T-helper 1 cell treated with Interleukin-12 subunit alpha and Interleukin-12 subunit beta and Interleukin-4 antibody, amounts not matched to agents 30 μg/mL and 1 μg/mL, for 36 hours (primary cell): Measurements from ENCODE around the gene ATXN1.
"Not testable (repeated sequence)": the region's sequence is repeated elsewhere in the genome, so short reads cannot be mapped to it uniquely, and the experiment has no call there.

Source experiments
- H3K27ac Mint-ChIP-seq: one replicate; pipeline ENCODE4 v1.8.0; 2021; ENCODE audit warnings: mild to moderate bottlenecking, mixed read lengths
- H3K27me3 Mint-ChIP-seq: one replicate; pipeline ENCODE4 v1.8.0; 2021; ENCODE audit warnings: low read depth, mixed read lengths
- H3K36me3 Mint-ChIP-seq: one replicate; pipeline ENCODE4 v1.8.0; 2021; ENCODE audit warnings: low read depth, mixed read lengths
- H3K4me1 Mint-ChIP-seq: one replicate; pipeline ENCODE4 v1.8.0; 2021; ENCODE audit warnings: low read depth, mixed read lengths
- H3K4me3 Mint-ChIP-seq: one replicate; pipeline ENCODE4 v1.8.0; 2021; ENCODE audit warnings: mild to moderate bottlenecking, moderate library complexity, mixed read lengths
- H3K9me3 Mint-ChIP-seq: one replicate; pipeline ENCODE4 v1.8.0; 2021; ENCODE audit warnings: mixed read lengths

Gene ATXN1

DNA sequence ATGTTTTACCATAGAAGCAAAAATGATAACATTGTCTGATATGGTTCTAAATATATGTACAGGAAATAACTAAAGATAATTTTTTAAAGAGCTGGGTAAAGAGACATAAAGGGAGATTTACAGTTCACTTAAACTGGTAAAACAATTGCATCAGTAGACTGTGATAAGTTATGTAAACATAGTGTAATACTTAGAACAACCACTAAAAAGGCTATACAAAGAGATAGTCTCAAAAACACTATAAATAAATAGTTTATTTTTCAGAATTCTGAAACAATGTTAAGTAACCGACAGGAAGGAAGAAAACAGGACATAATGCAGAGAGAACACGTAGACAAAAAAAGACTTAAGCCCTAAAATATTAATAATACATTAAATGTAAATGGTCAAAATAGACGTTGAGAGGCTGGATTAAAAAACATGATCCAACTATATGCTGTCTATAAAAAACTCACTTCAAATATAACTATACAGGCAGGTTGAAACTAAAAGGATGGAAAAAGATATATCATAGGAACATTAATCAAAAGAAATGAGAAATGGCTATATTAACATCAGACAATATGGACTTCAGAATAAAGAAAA, 32.7 kb upstream of the ATXN1 start:
- no peaks in the 10 kb centered on the region for H3K36me3 Mint-ChIP-seq
- no peaks in the 10 kb centered on the region for H3K4me1 Mint-ChIP-seq
- peaks cover 30% of the 10 kb centered on the region for H3K27me3 Mint-ChIP-seq
- H3K9me3 Mint-ChIP-seq, result peaks cover 7% of the 10 kb centered on the region
- no peak overlapping the region for H3K4me3 Mint-ChIP-seq
- no peak overlapping the region for H3K27ac Mint-ChIP-seq

DNA sequence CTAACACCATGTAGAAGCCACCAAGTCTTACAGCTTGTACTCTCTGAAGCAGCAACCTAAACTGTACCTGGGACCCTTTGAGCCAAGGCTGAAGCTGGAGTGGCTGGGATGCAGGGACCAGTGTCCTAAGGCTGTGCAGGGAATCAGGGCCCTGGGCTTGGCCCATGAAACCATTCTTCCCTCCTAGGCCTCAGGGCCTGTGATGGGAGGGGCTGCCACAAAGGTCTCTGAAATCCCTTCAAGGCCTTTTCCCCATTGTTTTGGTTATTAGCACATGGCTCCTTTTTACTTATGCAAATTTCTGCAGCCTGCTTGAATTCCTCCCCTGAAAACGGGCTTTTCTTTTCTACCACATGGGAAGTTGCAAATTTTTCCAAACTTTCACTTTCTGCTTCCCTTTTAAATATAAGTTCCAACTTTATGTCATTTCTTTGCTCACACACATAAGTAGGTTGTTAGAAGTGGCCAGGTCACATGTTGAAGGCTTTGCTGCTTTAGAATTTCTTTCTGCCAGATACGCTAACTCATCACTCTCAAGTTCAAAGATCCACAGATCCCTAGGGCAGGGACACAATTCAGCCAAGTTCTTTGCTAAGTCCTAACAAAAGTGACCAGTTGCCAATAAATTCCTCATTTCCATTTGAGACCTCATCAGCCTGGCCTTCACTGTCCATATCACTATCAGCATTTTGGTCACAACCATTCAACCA, 28.2 kb upstream of the ATXN1 start:
- Mint-ChIP-seq H3K4me1 (peaks cover 1% of the 10 kb centered on the region), H3K36me3 (peaks cover 2% of the 10 kb centered on the region), H3K27me3 (peaks cover 22% of the 10 kb centered on the region), H3K4me3 (no peak overlapping the region), H3K9me3 (peaks cover 18% of the 10 kb centered on the region), H3K27ac (no peak overlapping the region)

DNA sequence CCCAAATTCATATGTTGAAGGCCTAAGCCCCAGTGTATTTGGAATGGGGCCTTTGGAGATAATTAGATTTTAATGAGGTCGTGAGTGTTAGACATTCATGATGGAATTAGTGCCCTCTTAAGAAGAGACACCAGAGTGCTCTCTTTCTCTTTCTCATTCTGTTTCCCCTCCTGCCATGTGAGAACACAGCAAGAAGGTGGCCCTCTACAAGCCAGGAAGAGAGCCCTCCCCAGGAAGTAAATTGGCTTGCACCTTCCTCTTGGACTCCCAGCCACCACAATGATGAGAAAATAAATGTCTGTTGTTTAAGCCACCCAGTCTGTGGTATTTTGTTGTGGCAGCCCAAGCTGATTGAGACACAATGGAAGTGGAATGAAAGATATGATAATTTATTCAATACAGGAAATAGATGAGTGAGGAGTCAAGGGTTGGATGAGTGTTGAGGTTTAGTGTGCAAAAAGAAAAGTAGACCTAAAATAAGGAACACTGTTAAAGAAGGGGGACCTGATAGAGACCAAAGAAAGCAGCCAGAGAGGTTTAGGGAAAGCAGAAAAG, 25.9 kb upstream of the ATXN1 start:
- Mint-ChIP-seq H3K27me3 (peaks cover 8% of the 10 kb centered on the region), H3K9me3 (peaks cover 18% of the 10 kb centered on the region), H3K36me3 (peaks cover 2% of the 10 kb centered on the region), H3K4me3 (no peak overlapping the region), H3K4me1 (peaks cover 1% of the 10 kb centered on the region), H3K27ac (no peak overlapping the region)

DNA sequence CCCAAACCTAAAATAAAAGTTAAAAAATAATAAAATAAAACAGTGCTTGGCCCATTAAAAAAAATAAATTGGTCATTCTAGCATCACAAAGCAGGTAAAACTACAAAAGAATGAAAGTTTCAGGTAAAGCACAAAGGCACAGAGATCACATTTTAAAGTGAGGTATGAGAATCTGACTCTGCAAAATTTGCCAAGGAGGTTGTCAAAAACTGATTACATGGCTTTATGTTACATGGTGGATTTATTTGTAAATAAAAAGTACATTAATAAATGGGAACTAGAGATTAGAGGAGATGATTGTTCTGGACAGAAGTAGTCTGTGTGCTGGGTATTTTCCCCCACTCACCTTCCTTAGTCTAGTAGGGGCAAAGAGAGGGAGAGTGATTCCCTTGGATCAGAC, 24.2 kb upstream of the ATXN1 start:
- Mint-ChIP-seq H3K4me1 (peaks cover 1% of the 10 kb centered on the region), H3K4me3 (no peak overlapping the region), H3K36me3 (peaks cover 2% of the 10 kb centered on the region)

DNA sequence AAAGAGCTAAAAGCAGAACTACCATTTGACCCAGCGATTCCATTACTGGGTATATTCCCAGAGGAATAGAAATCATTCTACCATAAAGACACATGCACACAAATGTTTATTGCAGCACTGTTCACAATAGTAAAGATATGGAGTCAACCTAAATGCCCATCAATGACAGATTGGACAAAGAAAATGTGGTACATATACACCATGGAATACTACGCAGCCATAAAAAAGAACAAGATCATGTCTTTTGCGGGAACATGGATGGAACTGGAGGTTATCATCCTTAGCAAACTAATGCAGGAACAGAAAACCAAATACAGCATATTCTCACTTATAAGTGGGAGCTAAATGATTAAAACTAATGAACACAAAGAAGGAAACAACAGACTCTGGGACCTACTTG, 23.7 kb upstream of the ATXN1 start:
- H3K36me3 Mint-ChIP-seq, H3K27ac Mint-ChIP-seq, H3K4me3 Mint-ChIP-seq, H3K4me1 Mint-ChIP-seq, H3K27me3 Mint-ChIP-seq: not testable (repeated sequence)
- peaks cover 12% of the 10 kb centered on the region for H3K9me3 Mint-ChIP-seq

More for the DNA sequence above, 24.2 kb upstream of the ATXN1 start:
- Mint-ChIP-seq H3K9me3 (peaks cover 18% of the 10 kb centered on the region), H3K27me3 (peaks cover 9% of the 10 kb centered on the region), H3K27ac (no peak overlapping the region)

DNA sequence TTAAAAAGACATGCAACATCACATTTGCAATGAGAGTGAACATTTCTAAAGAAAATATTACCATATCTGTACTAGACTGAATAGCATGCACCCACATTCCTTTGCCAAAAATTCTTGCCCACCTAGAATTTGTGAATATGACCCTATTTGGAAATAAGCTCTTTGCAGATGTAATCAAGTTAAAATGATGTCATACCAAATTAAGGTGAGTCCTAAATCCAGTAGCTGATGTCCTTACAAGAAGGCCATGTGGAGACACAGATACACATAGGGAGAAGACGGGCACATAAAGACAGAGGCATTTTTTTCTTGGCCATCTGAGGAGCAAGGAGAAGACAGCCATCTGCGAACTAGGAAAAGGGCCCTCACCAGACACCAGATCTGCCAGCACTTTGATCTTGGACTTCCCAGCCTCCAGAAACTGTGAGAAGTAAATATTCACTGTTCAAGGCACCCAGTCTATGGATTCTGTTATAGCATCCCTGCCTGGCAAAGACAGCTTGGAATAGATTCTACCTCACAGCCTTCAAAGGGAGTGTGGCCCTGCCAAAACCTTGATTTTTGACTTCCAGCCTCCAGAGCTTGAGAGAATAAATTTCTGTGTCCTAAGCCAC, 22.8 kb upstream of the ATXN1 start:
- Mint-ChIP-seq H3K4me3 (no peak overlapping the region), H3K27ac (no peak overlapping the region), H3K27me3 (peaks cover 4% of the 10 kb centered on the region), H3K9me3 (peaks cover 11% of the 10 kb centered on the region), H3K4me1 (peaks cover 1% of the 10 kb centered on the region), H3K36me3 (peaks cover 2% of the 10 kb centered on the region)

DNA sequence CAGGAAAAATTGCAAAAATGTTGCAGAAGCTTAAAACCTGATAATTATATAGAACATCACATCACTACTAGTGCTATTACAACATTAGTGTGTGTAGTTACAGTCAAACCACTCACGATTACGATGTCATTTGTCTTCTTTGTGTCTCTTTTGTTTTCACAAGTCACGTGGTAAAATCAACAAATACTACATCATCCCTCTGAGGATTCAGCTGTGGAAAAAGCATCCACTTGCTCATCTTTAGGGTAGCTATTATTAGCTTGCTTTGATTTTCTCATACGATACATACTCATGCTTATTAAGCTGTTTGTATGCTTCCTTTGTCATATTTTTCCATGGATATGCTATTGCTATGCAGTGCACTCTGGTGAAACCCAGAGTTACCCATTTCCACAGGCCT, 22.2 kb upstream of the ATXN1 start:
- no peak overlapping the region for H3K27ac Mint-ChIP-seq
- H3K36me3 Mint-ChIP-seq, result peaks cover 2% of the 10 kb centered on the region
- H3K4me1 Mint-ChIP-seq, result peaks cover 1% of the 10 kb centered on the region
- peaks cover 4% of the 10 kb centered on the region for H3K27me3 Mint-ChIP-seq
- H3K9me3 Mint-ChIP-seq, result peaks cover 11% of the 10 kb centered on the region
- H3K4me3 Mint-ChIP-seq, result no peak overlapping the region

DNA sequence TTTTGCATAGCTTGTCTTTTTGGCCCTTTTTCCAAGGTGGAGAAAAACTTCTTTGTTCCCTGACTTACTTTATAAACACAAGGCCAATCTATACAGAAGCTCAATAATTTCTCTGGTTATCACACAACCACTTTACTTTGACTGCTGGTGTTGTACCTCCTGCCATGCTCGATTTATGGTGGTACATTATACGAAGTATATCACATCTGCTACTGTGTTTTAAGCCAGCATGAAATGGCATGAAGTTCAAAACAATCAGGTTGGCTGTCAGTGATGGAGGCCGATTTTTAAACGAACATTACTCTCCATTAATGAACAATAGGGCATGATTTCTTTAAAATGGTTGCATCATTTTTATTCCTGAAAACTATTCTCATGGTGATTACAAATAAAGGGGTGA, 21.0 kb upstream of the ATXN1 start:
- Mint-ChIP-seq H3K27me3 (peaks cover 8% of the 10 kb centered on the region), H3K9me3 (peaks cover under 1% of the 10 kb centered on the region), H3K27ac (no peak overlapping the region), H3K36me3 (no peaks in the 10 kb centered on the region), H3K4me1 (no peaks in the 10 kb centered on the region), H3K4me3 (no peak overlapping the region)

DNA sequence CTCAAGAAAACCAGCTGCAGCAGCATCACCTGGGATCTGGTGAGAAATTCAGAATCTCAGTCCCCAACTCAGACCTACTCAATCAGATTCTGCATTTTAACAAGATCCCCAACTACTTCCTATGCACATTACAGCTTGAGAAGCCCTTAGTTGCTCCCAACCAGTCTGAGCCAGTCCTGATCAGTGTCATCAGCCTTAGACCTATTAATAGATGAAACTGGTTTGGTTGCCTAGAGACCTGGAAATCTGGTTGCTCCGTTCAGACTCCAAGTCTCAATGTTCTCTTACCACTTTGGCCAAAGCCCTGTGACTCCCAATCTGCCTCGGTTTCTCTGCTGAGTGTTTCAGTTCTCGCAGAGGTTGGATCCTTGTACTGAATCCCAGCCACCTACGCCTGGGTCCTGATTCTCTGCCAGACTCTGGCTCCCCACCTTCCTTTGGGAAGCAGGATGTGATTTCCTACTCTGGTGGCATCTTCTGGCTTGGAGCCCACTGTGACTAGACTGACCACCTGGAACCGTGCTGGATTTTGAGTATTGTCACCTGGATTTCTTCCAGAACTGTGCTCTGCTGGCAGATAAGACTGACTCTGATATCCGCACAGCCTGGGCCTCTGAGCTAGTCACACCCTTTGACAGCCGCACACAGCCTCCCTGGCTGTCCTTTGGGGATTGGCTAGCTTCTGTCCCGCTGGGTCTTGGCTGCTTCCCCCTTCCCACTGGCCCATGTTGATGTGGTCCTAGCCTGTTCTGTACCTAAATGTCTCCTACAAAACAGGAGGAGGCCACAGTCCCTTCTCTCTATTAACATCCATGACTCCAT, 20.3 kb upstream of the ATXN1 start:
- no peak overlapping the region for H3K27ac Mint-ChIP-seq
- no peaks in the 10 kb centered on the region for H3K36me3 Mint-ChIP-seq
- no peaks in the 10 kb centered on the region for H3K4me1 Mint-ChIP-seq

DNA sequence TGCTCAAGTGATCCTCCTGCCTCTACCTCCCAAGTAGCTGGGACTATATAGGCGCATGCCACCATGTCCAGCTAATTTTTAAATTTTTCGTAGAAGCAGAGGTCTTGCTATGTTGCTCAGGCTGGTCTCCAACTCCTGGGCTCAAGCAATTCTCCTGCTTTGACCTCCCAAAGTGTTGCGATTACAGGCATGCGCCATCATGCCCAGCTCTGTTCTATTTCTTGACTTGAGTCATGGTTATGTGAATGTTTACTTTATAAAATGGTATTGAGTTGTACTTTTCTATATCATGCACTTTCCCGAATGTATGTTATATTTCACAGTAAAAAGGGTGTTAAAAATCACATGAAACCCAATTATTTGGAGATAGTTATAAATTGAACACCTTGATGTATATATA, 17.3 kb upstream of the ATXN1 start:
- no peaks in the 10 kb centered on the region for H3K9me3 Mint-ChIP-seq
- H3K27me3 Mint-ChIP-seq, result peaks cover 8% of the 10 kb centered on the region
- no peaks in the 10 kb centered on the region for H3K36me3 Mint-ChIP-seq

More for the DNA sequence above, 20.3 kb upstream of the ATXN1 start:
- Mint-ChIP-seq H3K4me3 (no peak overlapping the region), H3K27me3 (peaks cover 8% of the 10 kb centered on the region), H3K9me3 (no peaks in the 10 kb centered on the region)

DNA sequence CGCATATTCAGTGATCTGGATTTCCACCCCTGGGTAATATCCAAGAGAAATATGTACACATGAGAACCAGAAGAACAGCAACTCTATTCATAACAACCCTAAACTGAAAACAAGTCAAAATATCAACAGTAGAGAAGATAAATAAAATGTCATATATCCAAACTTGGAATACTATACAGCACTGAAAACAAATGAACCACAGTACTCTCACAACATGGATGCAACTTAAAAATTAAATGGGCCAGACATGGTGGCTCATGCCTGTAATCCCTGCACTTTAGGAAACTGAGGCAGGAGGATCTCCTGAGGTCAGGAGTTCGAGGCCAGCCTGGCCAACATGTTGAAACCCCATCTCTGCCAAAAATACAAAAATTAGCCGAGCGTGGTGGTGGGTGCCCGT, 16.5 kb upstream of the ATXN1 start:
- no peak overlapping the region for H3K27ac Mint-ChIP-seq
- no peak overlapping the region for H3K4me3 Mint-ChIP-seq
- H3K36me3 Mint-ChIP-seq, result no peaks in the 10 kb centered on the region
- no peaks in the 10 kb centered on the region for H3K9me3 Mint-ChIP-seq
- no peaks in the 10 kb centered on the region for H3K4me1 Mint-ChIP-seq
- H3K27me3 Mint-ChIP-seq, result peaks cover 8% of the 10 kb centered on the region

More for the DNA sequence above, 17.3 kb upstream of the ATXN1 start:
- H3K4me3 Mint-ChIP-seq, result no peak overlapping the region
- H3K4me1 Mint-ChIP-seq, result no peaks in the 10 kb centered on the region
- H3K27ac Mint-ChIP-seq, result no peak overlapping the region

DNA sequence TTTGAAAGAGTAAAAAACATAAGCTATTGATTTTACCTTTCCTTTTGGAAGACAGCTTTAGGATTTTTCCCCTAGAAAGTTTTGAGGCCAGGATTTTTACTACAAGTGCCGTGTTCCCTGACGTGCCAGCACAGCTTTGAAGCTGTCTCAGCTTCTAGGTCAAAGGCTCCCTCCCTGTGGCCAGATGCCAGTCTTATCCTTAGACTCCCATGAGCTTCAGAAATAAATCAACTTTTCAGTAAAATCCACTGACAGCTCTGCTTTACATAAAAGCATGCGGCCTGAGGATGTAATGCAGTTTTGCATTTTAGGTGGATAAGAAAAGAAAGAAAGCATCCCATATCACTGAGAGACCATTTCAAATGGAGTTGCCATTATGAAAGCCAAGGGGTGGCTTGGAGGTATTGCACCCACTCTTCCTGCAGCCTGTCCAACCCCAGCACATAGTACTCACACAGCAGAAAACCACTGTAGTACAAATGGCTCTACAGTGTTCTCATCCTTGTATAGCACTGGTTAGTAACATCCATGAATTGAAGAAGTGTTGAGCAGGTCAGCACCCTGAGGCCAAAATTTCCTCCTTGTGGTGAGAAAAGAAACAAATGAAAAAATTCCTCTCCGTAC, 15.2 kb upstream of the ATXN1 start:
- Mint-ChIP-seq H3K27me3 (peaks cover 8% of the 10 kb centered on the region), H3K4me1 (peaks cover under 1% of the 10 kb centered on the region), H3K27ac (no peak overlapping the region), H3K36me3 (peaks cover 5% of the 10 kb centered on the region), H3K9me3 (no peaks in the 10 kb centered on the region), H3K4me3 (no peak overlapping the region)

DNA sequence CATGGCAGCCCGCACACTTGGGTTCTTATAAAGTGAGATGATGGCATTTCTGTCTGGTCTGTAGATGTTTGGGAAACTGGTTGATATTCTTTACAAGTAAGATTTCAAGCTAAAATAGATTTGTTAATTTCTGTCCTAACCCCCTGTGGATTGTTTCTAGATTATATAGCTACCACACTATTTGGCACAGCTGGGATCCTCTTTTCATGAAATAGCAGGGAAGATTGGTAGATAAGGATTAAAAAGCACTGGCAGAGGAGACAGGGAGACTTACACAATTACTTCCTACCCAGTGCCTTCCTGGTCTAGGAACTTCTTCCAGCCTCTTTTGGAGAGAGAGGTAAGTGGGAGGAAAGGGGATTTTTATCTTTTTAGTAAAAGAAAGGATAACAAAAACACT, 13.2 kb upstream of the ATXN1 start:
- H3K9me3 Mint-ChIP-seq, result no peaks in the 10 kb centered on the region
- H3K27me3 Mint-ChIP-seq, result peaks cover 4% of the 10 kb centered on the region
- H3K4me3 Mint-ChIP-seq, result no peak overlapping the region
- peaks cover 19% of the 10 kb centered on the region for H3K4me1 Mint-ChIP-seq
- peaks cover 5% of the 10 kb centered on the region for H3K36me3 Mint-ChIP-seq
- H3K27ac Mint-ChIP-seq, result no peak overlapping the region

DNA sequence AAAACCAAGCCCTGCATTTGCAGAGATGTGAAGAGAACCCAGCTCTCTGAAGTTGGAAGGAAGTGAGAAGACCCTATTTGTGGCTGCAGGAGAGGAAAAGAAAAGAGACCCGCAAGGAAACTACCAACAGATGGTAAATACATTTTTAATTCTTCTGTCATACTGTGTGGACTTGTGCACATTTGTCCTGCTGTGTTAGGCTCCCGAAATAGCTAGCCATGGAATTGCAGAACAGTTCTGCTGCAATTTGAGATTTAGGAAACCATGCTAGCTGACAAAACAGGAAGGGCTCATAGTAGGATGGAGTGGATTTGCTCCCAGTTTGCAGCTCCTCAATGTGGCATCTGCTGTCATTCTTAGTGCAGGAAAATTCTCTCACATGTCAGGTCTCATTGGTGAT, 12.1 kb upstream of the ATXN1 start:
- no peaks in the 10 kb centered on the region for H3K9me3 Mint-ChIP-seq
- H3K27me3 Mint-ChIP-seq, result peaks cover 4% of the 10 kb centered on the region
- peaks cover 6% of the 10 kb centered on the region for H3K36me3 Mint-ChIP-seq
- no peak overlapping the region for H3K4me3 Mint-ChIP-seq
- H3K4me1 Mint-ChIP-seq, result peaks cover 26% of the 10 kb centered on the region
- no peak overlapping the region for H3K27ac Mint-ChIP-seq
